GM12878 (cell line): ENCODE results near the gene SLC66A1. TPM values are rescaled to one million over a fixed set of nuclear protein-coding genes. Genes with fewer than 3 reads are reported as not detected.

Experiments used
- ATAC-seq: fragments of 200-7000 bp; cut with Tn5 transposase; 3 replicates; pipeline ENCODE4 v1.9.1; 2020; ENCODE audit warnings: mild to moderate bottlenecking, moderate library complexity
- BruUV-seq: library from RNA; stranded (reverse); fragments of 400-500 nt; replicated peaks from 2 replicates; lab custom pipeline; 2021; lab: Mats Ljungman, UMichigan
- CTCF ChIA-PET: fragments of 300-600 bp; sonication (Branson Sonifier 250); formaldehyde crosslinking; extraction: SDS; loops from one replicate; lab custom pipeline; 2021; ENCODE audit warnings: inconsistent platforms; lab: Yijun Ruan, JAX
- POLR2A ChIA-PET: fragments of 350-600 bp; formaldehyde crosslinking; extraction: SDS; loops from one replicate; lab custom pipeline; 2021; ENCODE audit warnings: inconsistent platforms; lab: Charles Lee
- RAD21 ChIA-PET: fragments of 300-600 bp; sonication (Branson Sonifier 250); formaldehyde crosslinking; loops from one replicate; lab custom pipeline; 2023; ENCODE audit warnings: antibody characterized with exemption; ENCODE audit not compliant: unreplicated experiment; lab: Charles Lee
- SMC1A ChIA-PET: fragments of 300-600 bp; sonication (Branson Sonifier 250); formaldehyde crosslinking; loops from one replicate; lab custom pipeline; 2023; ENCODE audit not compliant: unreplicated experiment, uncharacterized antibody; lab: Charles Lee
- DNase-seq: peaks from one replicate; pipeline ENCODE4 v3.0.0-alpha.2; 2011; ENCODE audit warnings: low read depth, low spot score
- FAIRE-seq: peaks from 3 replicates; lab custom pipeline; 2011; peaks lifted over from hg19 to GRCh38; lab: Jason Lieb, UNC
- H2AFZ ChIP-seq: 2 replicates; pipeline ENCODE4 v1.6.0; 2011; ENCODE audit warnings: low read depth, low read length, control low read depth; ENCODE audit not compliant: control insufficient read depth
- H3K27ac ChIP-seq: 2 replicates; pipeline ENCODE4 v1.5.1; 2011; ENCODE audit warnings: control low read depth; ENCODE audit not compliant: control insufficient read depth, insufficient read depth
- H3K27me3 ChIP-seq, 2 experiments: replicated peaks in 1 of 2; 2 replicates each; pipeline versions ENCODE4 v1.6.0 to v1.6.1; 2011; ENCODE audit warnings: low read length in 1 of 2; ENCODE audit not compliant: control insufficient read depth in 2 of 2, insufficient read depth in 2 of 2
- H3K36me3 ChIP-seq, 2 experiments: 2 replicates each; pipeline ENCODE4 v1.5.1; 2011; ENCODE audit warnings: low read length in 1 of 2; ENCODE audit not compliant: control insufficient read depth in 2 of 2, insufficient read depth in 2 of 2
- H3K4me1 ChIP-seq: 2 replicates; pipeline ENCODE4 v1.6.1; 2011; ENCODE audit warnings: mild to moderate bottlenecking, low read length, moderate library complexity, mixed read lengths; ENCODE audit not compliant: control insufficient read depth, insufficient read depth
- H3K4me2 ChIP-seq: 2 replicates; pipeline ENCODE4 v1.6.0; 2011; ENCODE audit warnings: control low read depth; ENCODE audit not compliant: control insufficient read depth, insufficient read depth
- H3K4me3 ChIP-seq: fragments of 200-600 bp; sonication (generic); 2 replicates; pipeline ENCODE4 v1.5.1; 2016
- H3K79me2 ChIP-seq: 2 replicates; pipeline ENCODE4 v1.6.0; 2011; ENCODE audit warnings: low read length; ENCODE audit not compliant: control insufficient read depth, insufficient read depth
- H3K9ac ChIP-seq: 2 replicates; pipeline ENCODE4 v1.8.0; 2011; ENCODE audit warnings: low read length, control low read depth, mixed read lengths; ENCODE audit not compliant: control insufficient read depth, insufficient read depth
- H3K9me3 ChIP-seq: replicated peaks from 3 replicates; pipeline ENCODE4 v1.5.1; 2011; ENCODE audit warnings: mild to moderate bottlenecking, low read length; ENCODE audit not compliant: control insufficient read depth, insufficient read depth
- H4K20me1 ChIP-seq: 2 replicates; pipeline ENCODE4 v1.6.0; 2011; ENCODE audit not compliant: control insufficient read depth, insufficient read depth
- ASH2L ChIP-seq: fragments of 300-600, 200-600 bp; sonication (generic); IDR thresholded peaks from 2 replicates; pipeline ENCODE4 v1.6.1; 2017; ENCODE audit warnings: low read depth, mild to moderate bottlenecking, borderline replicate concordance
- CBX3 ChIP-seq: fragments of 200-600 bp; sonication (generic); IDR thresholded peaks from 2 replicates; pipeline ENCODE4 v1.6.1; 2016; ENCODE audit warnings: low read depth, borderline replicate concordance
- CHD2 ChIP-seq: IDR thresholded peaks from 2 replicates; pipeline ENCODE4 v1.6.1; 2011; ENCODE audit warnings: low read depth, low read length, improper control_type of control experiment, borderline replicate concordance
- E2F8 ChIP-seq: fragments of 450-650 bp; IDR thresholded peaks from 2 replicates; pipeline ENCODE4 v1.6.1; 2018; ENCODE audit warnings: mild to moderate bottlenecking, low read depth, moderate library complexity; ENCODE audit not compliant: partially characterized antibody
- HSF1 ChIP-seq: fragments of 150-350 bp; IDR thresholded peaks from 2 replicates; pipeline ENCODE4 v1.6.1; 2014; ENCODE audit warnings: mild to moderate bottlenecking, low read depth, low read length
- MEF2A ChIP-seq: IDR thresholded peaks from 2 replicates; pipeline ENCODE4 v1.6.1; 2011; ENCODE audit warnings: low read depth, mild to moderate bottlenecking, low read length, moderate library complexity; ENCODE audit not compliant: insufficient read depth
- SMAD1 ChIP-seq: fragments of 450-650 bp; IDR thresholded peaks from 2 replicates; pipeline ENCODE4 v1.6.1; 2018; ENCODE audit warnings: mild to moderate bottlenecking, low read depth; ENCODE audit not compliant: partially characterized antibody
- ZNF24 ChIP-seq: fragments of 450-650 bp; IDR thresholded peaks from 2 replicates; pipeline ENCODE4 v1.6.1; 2017; ENCODE audit warnings: antibody characterized with exemption, mild to moderate bottlenecking
- WGBS: methylation state at CpG from one replicate; pipeline ENCODE4 v1.1.6; 2016; ENCODE audit warnings: low lambda C conversion rate; ENCODE audit not compliant: insufficient replicate concordance, insufficient coverage; ENCODE audit errors: missing lambda C conversion rate; 5-methylcytosine and 5-hydroxymethylcytosine counted together
- in situ Hi-C: fragments of 300-500 bp; cut with MboI; formaldehyde crosslinking; loops from 9 replicates; pipeline ENCODE4 v1.14.3; 2018; ENCODE audit warnings: mixed read lengths
- intact Hi-C: fragments of 100-400 bp; cut with micrococcal nuclease; formaldehyde crosslinking; loops from one replicate; pipeline ENCODE4 v1.14.2; 2022; ENCODE audit not compliant: unreplicated experiment
- polyA plus RNA-seq, 11 experiments: library from polyadenylated mRNA; depleted of rRNA in 4 of 11; unstranded in 6 of 11; stranded (reverse) in 5 of 11; fragments of >200 nt; fragmentation: Nextera tagmentation in 4 of 11; fragmentation: Illumina TruSeq in 1 of 11; extraction: Ambion mirVana in 4 of 11; extraction: Trizol in 1 of 11; gene quantifications; 1 replicate in 1 of 11; 2 replicates in 10 of 11; pipeline versions ENCODE4 v1.2.1 to v1.2.3, GENCODE V29; 2011 to 2016; ENCODE audit warnings: inconsistent platforms in 2 of 11, missing spikeins in 2 of 11, low read depth in 1 of 11
- total RNA-seq, 4 experiments: library from RNA; depleted of rRNA in 3 of 4; stranded (reverse); fragments of >200 nt in 3 of 4; fragmentation: Illumina TruSeq in 1 of 4; extraction: Trizol in 1 of 4; gene quantifications; 2 replicates each; pipeline versions ENCODE4 v1.2.1 to v1.2.3, GENCODE V29; 2013 to 2021
- TF ChIP-seq, protein P1 (sequence below), 3 experiments: IDR thresholded peaks in 2 of 3; conservative IDR thresholded peaks in 1 of 3; 2 replicates each; pipeline ENCODE4 v1.5.1; 2011; ENCODE audit warnings: low read depth in 3 of 3, low read length in 3 of 3, mild to moderate bottlenecking in 3 of 3, control low read depth in 2 of 3, moderate library complexity in 2 of 3, inconsistent platforms in 1 of 3, mixed read lengths in 1 of 3; ENCODE audit not compliant: control insufficient read depth in 2 of 3, insufficient read depth in 1 of 3; ENCODE audit errors: extremely low read depth in 1 of 3

The SLC66A1 gene
- total and polyA plus RNA-seq, 10 of the 15 experiments (the other 5 are each of a cell fraction or from before 2014, with no cell fraction given), result 0.58 to 22.0 (median 10.2) TPM

DNA sequence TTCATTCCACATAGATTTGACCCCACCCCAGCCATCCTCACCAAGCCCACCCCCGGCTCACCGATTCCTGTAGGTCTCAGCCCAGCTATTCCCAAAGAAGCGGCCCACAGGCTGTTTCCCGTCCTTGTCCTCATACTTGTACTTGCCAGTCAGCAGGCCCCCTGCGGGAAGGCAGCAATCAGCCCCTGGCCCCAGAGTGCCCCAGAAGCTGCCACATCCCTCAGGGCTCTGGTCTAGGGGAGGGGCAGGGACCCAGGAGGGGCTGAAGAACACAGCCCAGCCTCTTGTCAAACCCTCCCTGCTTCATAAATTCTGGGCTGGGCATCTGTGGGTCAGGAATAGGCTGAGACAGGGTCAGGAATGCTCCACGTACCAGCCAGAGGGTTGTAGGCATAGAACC, 5.2 kb upstream of the SLC66A1 start:
- TF ChIP-seq CHD2, result no peak
- RAD21 ChIA-PET, result no interaction called here
- Histone ChIP-seq H3K79me2 (peaks cover 8% of the 10 kb centered on the region), H4K20me1 (no peaks in the 10 kb centered on the region; the same call in 1 of the 2 replicates), H3K36me3 (peaks cover 0 to 8% of the 10 kb centered on the region in 2 experiments; a peak in 2 of 4 replicates), H3K4me2 (no peak overlapping the region), H3K9me3 (no peaks in the 10 kb centered on the region), H3K4me3 (no peak overlapping the region), H3K27me3 (no peaks in the 10 kb centered on the region), H2AFZ (no peak overlapping the region), H3K9ac (no peak overlapping the region), H3K27ac (no peak overlapping the region), H3K4me1 (peaks cover 7% of the 10 kb centered on the region)
- POLR2A ChIA-PET, result no interaction called here
- BruUV-seq, result no TSS peak
- intact Hi-C loops, result no loop called here
- FAIRE-seq (no peak), DNase-seq (no peak), ATAC-seq (no peak)
- in situ Hi-C loops, result no loop called here
- SMC1A ChIA-PET, result no interaction called here
- 90% methylated on average over 6 of the region's 6 CpGs for WGBS
- CTCF ChIA-PET, result no interaction called here

DNA sequence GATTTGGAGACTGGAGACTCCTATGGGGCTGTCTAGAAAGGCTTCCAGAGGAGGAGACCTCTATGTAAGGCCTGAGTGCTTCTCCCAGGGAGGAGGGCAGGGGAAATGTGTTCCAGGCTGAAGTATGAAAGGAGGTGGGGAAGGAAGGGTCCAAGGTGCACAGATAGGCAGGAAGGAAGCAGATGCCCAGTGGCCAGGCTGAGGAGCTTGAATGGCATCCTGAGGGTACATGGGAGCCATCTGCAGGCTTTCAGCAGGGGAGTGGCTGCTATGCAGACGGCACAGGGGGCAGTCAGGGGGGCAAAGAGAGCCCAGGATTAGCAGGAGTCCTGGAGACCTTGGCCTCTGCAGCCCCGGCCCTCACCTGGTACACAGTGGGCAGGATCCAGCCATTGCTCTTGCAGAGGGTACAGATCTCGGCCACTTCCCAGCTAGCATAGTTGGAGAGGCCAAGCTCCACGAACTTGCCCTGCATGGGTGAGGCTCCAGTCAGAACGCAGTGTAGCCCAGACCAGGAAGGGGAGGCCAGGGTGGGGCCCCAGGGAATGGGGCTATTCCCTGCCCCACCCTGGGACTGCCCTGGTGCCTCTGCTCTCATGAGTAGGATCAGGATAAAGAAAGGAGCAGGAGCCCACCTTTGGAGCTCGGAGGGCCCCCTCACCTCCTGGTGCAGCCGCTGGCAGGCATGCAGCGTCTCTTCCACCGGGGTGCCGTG, 4.2 kb upstream of the SLC66A1 start:
- H3K36me3 ChIP-seq, result peaks cover 0 to 8% of the 10 kb centered on the region in 2 experiments; a peak in 2 of 4 replicates
- RAD21 ChIA-PET, result no interaction called here
- no peaks in the 10 kb centered on the region for H3K9me3 ChIP-seq
- no peak overlapping the region for H3K4me3 ChIP-seq
- peaks cover 7% of the 10 kb centered on the region for H3K4me1 ChIP-seq
- CTCF ChIA-PET, result interaction anchor here (1.2 kb wide), 1 partner anchor 215 kb away, joined by 3 read pairs; no protein-coding TSS in a partner anchor
- intact Hi-C loops, result no loop called here
- no TSS peak for BruUV-seq
- DNase-seq (no peak), FAIRE-seq (no peak), ATAC-seq (no peak)
- H3K79me2 ChIP-seq, result peaks cover 16% of the 10 kb centered on the region
- no peak overlapping the region for H2AFZ ChIP-seq
- POLR2A ChIA-PET, result no interaction called here
- H3K9ac ChIP-seq, result no peak overlapping the region
- no peaks in the 10 kb centered on the region for H3K27me3 ChIP-seq
- SMC1A ChIA-PET, result no interaction called here
- in situ Hi-C loops, result no loop called here
- WGBS, result 83% methylated on average over 10 of the region's 10 CpGs
- no peak overlapping the region for H3K4me2 ChIP-seq
- no peak overlapping the region for H3K27ac ChIP-seq
- H4K20me1 ChIP-seq, result no peaks in the 10 kb centered on the region; the same call in 1 of the 2 replicates
- TF ChIP-seq SMAD1, result no peak
- TF ChIP-seq MEF2A, result no peak
- no peak for TF ChIP-seq ZNF24
- TF ChIP-seq E2F8, result no peak
- TF ChIP-seq ASH2L, result no peak
- no peak for TF ChIP-seq HSF1
- TF ChIP-seq CBX3, result no peak
- TF ChIP-seq, protein P1, sequence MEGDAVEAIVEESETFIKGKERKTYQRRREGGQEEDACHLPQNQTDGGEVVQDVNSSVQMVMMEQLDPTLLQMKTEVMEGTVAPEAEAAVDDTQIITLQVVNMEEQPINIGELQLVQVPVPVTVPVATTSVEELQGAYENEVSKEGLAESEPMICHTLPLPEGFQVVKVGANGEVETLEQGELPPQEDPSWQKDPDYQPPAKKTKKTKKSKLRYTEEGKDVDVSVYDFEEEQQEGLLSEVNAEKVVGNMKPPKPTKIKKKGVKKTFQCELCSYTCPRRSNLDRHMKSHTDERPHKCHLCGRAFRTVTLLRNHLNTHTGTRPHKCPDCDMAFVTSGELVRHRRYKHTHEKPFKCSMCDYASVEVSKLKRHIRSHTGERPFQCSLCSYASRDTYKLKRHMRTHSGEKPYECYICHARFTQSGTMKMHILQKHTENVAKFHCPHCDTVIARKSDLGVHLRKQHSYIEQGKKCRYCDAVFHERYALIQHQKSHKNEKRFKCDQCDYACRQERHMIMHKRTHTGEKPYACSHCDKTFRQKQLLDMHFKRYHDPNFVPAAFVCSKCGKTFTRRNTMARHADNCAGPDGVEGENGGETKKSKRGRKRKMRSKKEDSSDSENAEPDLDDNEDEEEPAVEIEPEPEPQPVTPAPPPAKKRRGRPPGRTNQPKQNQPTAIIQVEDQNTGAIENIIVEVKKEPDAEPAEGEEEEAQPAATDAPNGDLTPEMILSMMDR (IDR thresholded peaks at IDR 0.05 in 2 of 3, conservative IDR thresholded peaks at IDR 0.05 in 1 of 3; ENCODE audit: control insufficient read depth in 2 of 3, extremely low read depth in 1 of 3, insufficient read depth in 1 of 3, low read depth in 3 of 3, low read length in 3 of 3), result no peak
